WTC11 (cell line): ENCODE measurements around the gene SNRNP35. TPM values are rescaled to one million over a fixed set of nuclear protein-coding genes. Genes with fewer than 3 reads are reported as not detected.

ENCODE experiments used
- ATAC-seq: fragments of 200-7000 bp; cut with Tn5 transposase; 2 replicates; pipeline ENCODE4 v1.10.0; 2021; ENCODE audit warnings: mild to moderate bottlenecking, moderate library complexity
- CTCF ChIA-PET: fragments of 300-600 bp; sonication (Branson Sonifier 250); formaldehyde crosslinking; loops from one replicate; lab custom pipeline; 2021; ENCODE audit warnings: antibody characterized with exemption; lab: Charles Lee
- POLR2A ChIA-PET: fragments of 350-600 bp; sonication (Branson Sonifier 250); formaldehyde crosslinking; loops from one replicate; lab custom pipeline; 2021; ENCODE audit warnings: antibody characterized with exemption; lab: Charles Lee
- DNase-seq: peaks from one replicate; pipeline ENCODE4 v3.0.0; 2021; ENCODE audit warnings: low spot score
- H3K27ac Mint-ChIP-seq: 2 replicates; pipeline ENCODE4 v1.8.0; 2021; ENCODE audit warnings: mixed read lengths
- H3K27me3 Mint-ChIP-seq: 2 replicates; pipeline ENCODE4 v1.8.0; 2021; ENCODE audit warnings: low read depth, mild to moderate bottlenecking, moderate library complexity, mixed read lengths
- H3K36me3 Mint-ChIP-seq: 2 replicates; pipeline ENCODE4 v1.8.0; 2021; ENCODE audit warnings: mixed read lengths
- H3K4me1 Mint-ChIP-seq: 2 replicates; pipeline ENCODE4 v1.8.0; 2022; ENCODE audit warnings: mixed read lengths
- H3K4me3 Mint-ChIP-seq: 2 replicates; pipeline ENCODE4 v1.8.0; 2021; ENCODE audit warnings: mild to moderate bottlenecking, moderate library complexity, mixed read lengths
- H3K9me3 Mint-ChIP-seq: 2 replicates; pipeline ENCODE4 v1.8.0; 2021; ENCODE audit warnings: mixed read lengths
- ATF2 ChIP-seq: sonication (generic); formaldehyde crosslinking; IDR thresholded peaks from 2 replicates; pipeline ENCODE4 v1.8.1; 2022; ENCODE audit warnings: low read depth, missing genetic modification reagents, borderline replicate concordance
- E2F1 ChIP-seq: sonication (generic); formaldehyde crosslinking; IDR thresholded peaks from 2 replicates; pipeline ENCODE4 v1.8.0; 2022; ENCODE audit warnings: mild to moderate bottlenecking, missing genetic modification reagents
- GRHL2 ChIP-seq: fragments of 250-450 bp; sonication (Bioruptor Pico); IDR thresholded peaks from 2 replicates; pipeline ENCODE4 v1.8.0; 2022; ENCODE audit warnings: mild to moderate bottlenecking, moderate library complexity; ENCODE audit not compliant: insufficient replicate concordance, severe bottlenecking
- HMGXB4 ChIP-seq: sonication (generic); formaldehyde crosslinking; IDR thresholded peaks from 2 replicates; pipeline ENCODE4 v1.8.1; 2023; ENCODE audit warnings: mild to moderate bottlenecking, moderate library complexity, missing genetic modification reagents
- IRF1 ChIP-seq: sonication (generic); formaldehyde crosslinking; IDR thresholded peaks from 2 replicates; pipeline ENCODE4 v1.8.0; 2023; ENCODE audit warnings: missing genetic modification reagents
- JAZF1 ChIP-seq: fragments of 250-450 bp; sonication (Bioruptor Pico); IDR thresholded peaks from 2 replicates; pipeline ENCODE4 v1.9.0; 2021; ENCODE audit warnings: moderate library complexity, mild to moderate bottlenecking, inconsistent platforms
- KAT7 ChIP-seq: sonication (generic); formaldehyde crosslinking; IDR thresholded peaks from 2 replicates; pipeline ENCODE4 v1.8.1; 2023; ENCODE audit warnings: missing genetic modification reagents, mild to moderate bottlenecking, borderline replicate concordance
- NFE2L1 ChIP-seq: sonication (generic); formaldehyde crosslinking; IDR thresholded peaks from 2 replicates; pipeline ENCODE4 v1.8.1; 2023; ENCODE audit warnings: missing genetic modification reagents
- NFYB ChIP-seq: sonication (generic); formaldehyde crosslinking; conservative IDR thresholded peaks from 2 replicates; pipeline ENCODE4 v1.8.0; 2022; ENCODE audit warnings: low read depth, missing genetic modification reagents
- NR2C2 ChIP-seq: sonication (generic); formaldehyde crosslinking; IDR thresholded peaks from 2 replicates; pipeline ENCODE4 v1.8.0; 2022; ENCODE audit warnings: mild to moderate bottlenecking, missing genetic modification reagents
- OVOL2 ChIP-seq: fragments of 250-450 bp; sonication (Bioruptor Pico); IDR thresholded peaks from 2 replicates; pipeline ENCODE4 v1.9.0; 2021; ENCODE audit warnings: mild to moderate bottlenecking, borderline replicate concordance
- SMAD3 ChIP-seq: sonication (generic); formaldehyde crosslinking; IDR thresholded peaks from 2 replicates; pipeline ENCODE4 v1.8.0; 2022; ENCODE audit warnings: missing genetic modification reagents, mild to moderate bottlenecking, borderline replicate concordance
- TEAD1 ChIP-seq: sonication (generic); formaldehyde crosslinking; IDR thresholded peaks from 2 replicates; pipeline ENCODE4 v1.8.0; 2022; ENCODE audit warnings: mild to moderate bottlenecking, missing genetic modification reagents
- ZNF317 ChIP-seq: sonication (generic); formaldehyde crosslinking; IDR thresholded peaks from 2 replicates; pipeline ENCODE4 v1.8.1; 2023; ENCODE audit warnings: low read depth, mild to moderate bottlenecking, moderate library complexity, missing genetic modification reagents, borderline replicate concordance
- total RNA-seq: library from RNA; stranded (reverse); gene quantifications from 3 replicates; pipeline ENCODE4 v1.2.3, GENCODE V29; 2021
- TF ChIP-seq, protein P1 (sequence below): sonication (generic); formaldehyde crosslinking; IDR thresholded peaks from 2 replicates; pipeline ENCODE4 v1.8.1; 2023; ENCODE audit warnings: mild to moderate bottlenecking, missing genetic modification reagents
- TF ChIP-seq, protein P2 (sequence below): sonication (generic); formaldehyde crosslinking; IDR thresholded peaks from 2 replicates; pipeline ENCODE4 v1.8.1; 2023; ENCODE audit warnings: mild to moderate bottlenecking, missing genetic modification reagents
- TF ChIP-seq, protein P3 (sequence below): sonication (generic); formaldehyde crosslinking; conservative IDR thresholded peaks from 2 replicates; pipeline ENCODE4 v1.8.1; 2023; ENCODE audit warnings: mild to moderate bottlenecking, low read depth, missing genetic modification reagents, moderate library complexity
- TF ChIP-seq, protein P4 (sequence below): fragments of 250-450 bp; sonication (Bioruptor Pico); IDR thresholded peaks from 2 replicates; pipeline ENCODE4 v1.9.0; 2021; ENCODE audit warnings: mild to moderate bottlenecking

Gene SNRNP35
- total RNA-seq, 1 experiment from 2014 or later: 20.0 TPM

DNA sequence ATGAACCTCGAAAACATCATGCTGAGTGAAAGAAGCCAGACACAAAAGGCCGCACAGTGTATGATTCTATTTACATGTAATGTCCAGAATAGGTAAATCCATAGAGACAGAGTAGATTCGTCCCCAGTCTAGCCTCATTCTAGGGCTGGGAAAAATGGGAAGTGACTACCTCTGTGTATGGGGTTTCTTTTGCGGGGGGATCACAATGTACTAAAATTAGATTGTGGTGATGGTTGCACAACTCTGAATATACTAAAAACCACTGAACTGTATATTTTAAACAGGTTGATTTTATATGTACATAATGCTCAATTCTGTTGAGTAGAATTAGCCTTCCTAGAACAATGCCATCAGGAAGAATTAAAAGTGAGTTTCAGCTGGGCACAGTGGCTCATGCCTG, 15.2 kb upstream of the SNRNP35 start:
- CTCF ChIA-PET: no interaction called here
- DNase-seq (no peak), ATAC-seq (no peak)
- Mint-ChIP-seq H3K36me3 (no peaks in the 10 kb centered on the region), H3K4me1 (peaks cover 3% of the 10 kb centered on the region), H3K4me3 (no peak overlapping the region), H3K27me3 (peaks cover 5% of the 10 kb centered on the region), H3K9me3 (no peaks in the 10 kb centered on the region), H3K27ac (no peak overlapping the region)
- no peak for TF ChIP-seq GRHL2 (CRISPR knock-in tag)
- no peak for TF ChIP-seq IRF1 (CRISPR knock-in tag)
- TF ChIP-seq ATF2 (CRISPR knock-in tag): no peak
- no peak for TF ChIP-seq ZNF317
- TF ChIP-seq, protein P1, sequence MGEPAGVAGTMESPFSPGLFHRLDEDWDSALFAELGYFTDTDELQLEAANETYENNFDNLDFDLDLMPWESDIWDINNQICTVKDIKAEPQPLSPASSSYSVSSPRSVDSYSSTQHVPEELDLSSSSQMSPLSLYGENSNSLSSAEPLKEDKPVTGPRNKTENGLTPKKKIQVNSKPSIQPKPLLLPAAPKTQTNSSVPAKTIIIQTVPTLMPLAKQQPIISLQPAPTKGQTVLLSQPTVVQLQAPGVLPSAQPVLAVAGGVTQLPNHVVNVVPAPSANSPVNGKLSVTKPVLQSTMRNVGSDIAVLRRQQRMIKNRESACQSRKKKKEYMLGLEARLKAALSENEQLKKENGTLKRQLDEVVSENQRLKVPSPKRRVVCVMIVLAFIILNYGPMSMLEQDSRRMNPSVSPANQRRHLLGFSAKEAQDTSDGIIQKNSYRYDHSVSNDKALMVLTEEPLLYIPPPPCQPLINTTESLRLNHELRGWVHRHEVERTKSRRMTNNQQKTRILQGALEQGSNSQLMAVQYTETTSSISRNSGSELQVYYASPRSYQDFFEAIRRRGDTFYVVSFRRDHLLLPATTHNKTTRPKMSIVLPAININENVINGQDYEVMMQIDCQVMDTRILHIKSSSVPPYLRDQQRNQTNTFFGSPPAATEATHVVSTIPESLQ (CRISPR knock-in tag): no peak
- TF ChIP-seq KAT7 (CRISPR knock-in tag): no peak
- no peak for TF ChIP-seq NFE2L1
- TF ChIP-seq, protein P2, sequence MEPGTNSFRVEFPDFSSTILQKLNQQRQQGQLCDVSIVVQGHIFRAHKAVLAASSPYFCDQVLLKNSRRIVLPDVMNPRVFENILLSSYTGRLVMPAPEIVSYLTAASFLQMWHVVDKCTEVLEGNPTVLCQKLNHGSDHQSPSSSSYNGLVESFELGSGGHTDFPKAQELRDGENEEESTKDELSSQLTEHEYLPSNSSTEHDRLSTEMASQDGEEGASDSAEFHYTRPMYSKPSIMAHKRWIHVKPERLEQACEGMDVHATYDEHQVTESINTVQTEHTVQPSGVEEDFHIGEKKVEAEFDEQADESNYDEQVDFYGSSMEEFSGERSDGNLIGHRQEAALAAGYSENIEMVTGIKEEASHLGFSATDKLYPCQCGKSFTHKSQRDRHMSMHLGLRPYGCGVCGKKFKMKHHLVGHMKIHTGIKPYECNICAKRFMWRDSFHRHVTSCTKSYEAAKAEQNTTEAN (CRISPR knock-in tag): no peak
- TF ChIP-seq E2F1: no peak
- no peak for TF ChIP-seq OVOL2 (CRISPR knock-in tag)
- no peak for TF ChIP-seq JAZF1 (CRISPR knock-in tag)
- TF ChIP-seq NFYB (CRISPR knock-in tag): no peak
- no peak for TF ChIP-seq TEAD1 (CRISPR knock-in tag)
- POLR2A ChIA-PET: no interaction called here

DNA sequence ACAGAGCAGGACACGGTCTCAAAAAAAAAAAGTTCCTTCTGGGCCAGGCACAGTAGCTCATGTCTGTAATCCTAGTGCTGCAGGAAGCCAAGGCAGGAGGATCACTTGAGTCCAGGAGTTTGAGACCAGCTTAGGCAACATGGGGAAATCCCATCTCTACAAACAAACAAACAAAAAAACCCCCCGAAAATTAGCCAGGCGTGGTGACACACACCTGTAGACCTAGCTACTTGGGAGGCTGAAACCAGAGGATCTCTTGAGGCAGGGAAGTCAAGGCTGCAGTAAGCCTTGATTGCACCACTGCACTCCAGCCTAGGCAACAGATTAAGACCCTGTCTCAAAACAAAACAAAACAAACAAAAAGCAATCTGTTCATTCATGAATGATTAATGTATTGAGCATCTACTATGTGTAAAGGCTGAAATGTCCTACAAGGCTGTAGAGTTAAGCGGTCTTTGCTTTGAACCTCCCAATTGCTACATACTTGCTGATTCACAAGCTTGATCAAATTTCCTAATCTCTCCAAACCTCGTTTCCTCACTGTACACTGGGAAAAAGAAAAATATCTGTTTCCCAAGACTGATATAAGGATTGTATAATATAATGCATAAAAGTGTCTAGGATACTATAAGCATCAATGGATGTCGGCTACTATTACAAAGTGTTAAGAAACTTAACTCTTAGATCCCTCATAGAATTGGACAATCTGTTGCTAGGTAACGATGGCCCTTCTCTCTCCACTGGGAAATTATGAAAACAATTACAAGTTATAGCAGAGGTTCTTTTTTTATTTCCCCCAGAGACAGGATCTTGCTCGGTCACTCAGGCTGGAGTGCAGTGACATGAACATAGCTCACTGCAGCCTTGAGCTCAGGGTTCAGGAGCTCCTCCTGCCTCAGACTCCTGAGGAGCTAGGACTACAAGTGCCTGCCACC, 13.6 kb upstream of the SNRNP35 start:
- H3K36me3 Mint-ChIP-seq: no peaks in the 10 kb centered on the region
- H3K4me3 Mint-ChIP-seq: no peak overlapping the region
- ChIA-PET CTCF (no interaction called here), POLR2A (no interaction called here)
- DNase-seq: no peak
- no peaks in the 10 kb centered on the region for H3K9me3 Mint-ChIP-seq
- no peaks in the 10 kb centered on the region for H3K27me3 Mint-ChIP-seq
- H3K4me1 Mint-ChIP-seq: peaks cover 3% of the 10 kb centered on the region
- no peak for ATAC-seq
- no peak overlapping the region for H3K27ac Mint-ChIP-seq
- no peak for TF ChIP-seq SMAD3 (CRISPR knock-in tag)
- TF ChIP-seq, protein P3, sequence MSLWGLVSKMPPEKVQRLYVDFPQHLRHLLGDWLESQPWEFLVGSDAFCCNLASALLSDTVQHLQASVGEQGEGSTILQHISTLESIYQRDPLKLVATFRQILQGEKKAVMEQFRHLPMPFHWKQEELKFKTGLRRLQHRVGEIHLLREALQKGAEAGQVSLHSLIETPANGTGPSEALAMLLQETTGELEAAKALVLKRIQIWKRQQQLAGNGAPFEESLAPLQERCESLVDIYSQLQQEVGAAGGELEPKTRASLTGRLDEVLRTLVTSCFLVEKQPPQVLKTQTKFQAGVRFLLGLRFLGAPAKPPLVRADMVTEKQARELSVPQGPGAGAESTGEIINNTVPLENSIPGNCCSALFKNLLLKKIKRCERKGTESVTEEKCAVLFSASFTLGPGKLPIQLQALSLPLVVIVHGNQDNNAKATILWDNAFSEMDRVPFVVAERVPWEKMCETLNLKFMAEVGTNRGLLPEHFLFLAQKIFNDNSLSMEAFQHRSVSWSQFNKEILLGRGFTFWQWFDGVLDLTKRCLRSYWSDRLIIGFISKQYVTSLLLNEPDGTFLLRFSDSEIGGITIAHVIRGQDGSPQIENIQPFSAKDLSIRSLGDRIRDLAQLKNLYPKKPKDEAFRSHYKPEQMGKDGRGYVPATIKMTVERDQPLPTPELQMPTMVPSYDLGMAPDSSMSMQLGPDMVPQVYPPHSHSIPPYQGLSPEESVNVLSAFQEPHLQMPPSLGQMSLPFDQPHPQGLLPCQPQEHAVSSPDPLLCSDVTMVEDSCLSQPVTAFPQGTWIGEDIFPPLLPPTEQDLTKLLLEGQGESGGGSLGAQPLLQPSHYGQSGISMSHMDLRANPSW (CRISPR knock-in tag): no peak
- TF ChIP-seq OVOL2 (CRISPR knock-in tag): no peak
- no peak for TF ChIP-seq NR2C2 (CRISPR knock-in tag)
- TF ChIP-seq, protein P4, sequence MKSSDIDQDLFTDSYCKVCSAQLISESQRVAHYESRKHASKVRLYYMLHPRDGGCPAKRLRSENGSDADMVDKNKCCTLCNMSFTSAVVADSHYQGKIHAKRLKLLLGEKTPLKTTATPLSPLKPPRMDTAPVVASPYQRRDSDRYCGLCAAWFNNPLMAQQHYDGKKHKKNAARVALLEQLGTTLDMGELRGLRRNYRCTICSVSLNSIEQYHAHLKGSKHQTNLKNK: no peak
- TF ChIP-seq NFYB (CRISPR knock-in tag): no peak
- TF ChIP-seq HMGXB4 (CRISPR knock-in tag): no peak
- TF ChIP-seq E2F1: no peak
